ENCODE measurements around the gene ENOX2. TPM values are rescaled to one million over a fixed set of nuclear protein-coding genes. Genes with fewer than 3 reads are reported as not detected.
"Not testable (repeated sequence)": the region's sequence is repeated elsewhere in the genome, so short reads cannot be mapped to it uniquely, and the experiment has no call there.

Gene ENOX2
- total and polyA plus RNA-seq, 8 donors: 2.6 to 12.1 (median 7.3) TPM

DNA sequence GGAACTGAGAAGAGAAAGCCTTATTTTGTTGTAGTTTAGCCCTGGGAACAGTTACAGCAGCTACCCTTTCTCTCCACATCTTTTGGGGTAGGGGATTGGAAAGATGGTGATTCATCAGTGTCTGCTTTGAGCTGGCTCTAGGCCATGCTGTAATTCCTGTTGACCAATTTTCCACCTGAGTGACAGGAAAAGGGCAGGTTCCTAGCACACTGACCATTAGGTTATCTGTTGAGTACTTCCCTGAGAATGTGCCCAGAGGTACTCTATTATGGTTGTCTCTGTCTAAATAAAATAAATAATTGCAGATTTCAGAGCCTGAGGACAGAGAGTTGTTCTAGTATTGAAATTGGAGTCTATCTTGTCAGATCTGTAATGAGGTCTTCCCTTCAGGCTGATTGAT, 109.0 kb downstream of the ENOX2 start:
- H3K4me1 ChIP-seq: no peaks in the 10 kb centered on the region
- no peak for DNase-seq
- intact Hi-C loops (cut with DNase I; ENCODE audit: low total_unique reads): no loop called here

DNA sequence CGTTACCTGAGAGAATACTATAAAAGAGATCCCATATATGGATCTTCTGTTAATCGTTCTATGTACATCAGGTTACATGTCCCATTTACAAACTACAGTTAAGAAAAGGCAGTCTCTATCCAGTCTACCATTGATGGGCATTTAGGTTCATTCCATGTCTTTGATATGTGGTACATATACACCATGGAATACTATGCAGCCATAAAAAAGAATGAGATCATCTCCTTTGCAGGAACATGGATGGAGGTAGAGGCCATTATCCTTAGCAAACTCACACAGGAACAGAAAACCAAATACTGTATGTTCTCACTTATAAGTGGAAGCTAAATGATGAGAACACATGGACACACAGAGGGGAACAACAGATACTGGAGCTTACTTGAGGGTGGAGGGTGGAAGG, 111.1 kb downstream of the ENOX2 start:
- H3K36me3 ChIP-seq; intact Hi-C loops (cut with DNase I; ENCODE audit: low total_unique reads); H3K4me3 ChIP-seq; DNase-seq; H3K27me3 ChIP-seq; H3K27ac ChIP-seq; H3K9me3 ChIP-seq; H3K4me1 ChIP-seq: not testable (repeated sequence)
- 81 to 100% (median 96%) methylated on average over 2 of the region's 2 CpGs for WGBS, 5 donors

More for the DNA sequence above, 109.0 kb downstream of the ENOX2 start:
- Histone ChIP-seq H3K27ac (no peak overlapping the region), H3K9me3 (no peaks in the 10 kb centered on the region), H3K36me3 (no peaks in the 10 kb centered on the region), H3K27me3 (no peaks in the 10 kb centered on the region), H3K4me3 (no peak overlapping the region)
- TF ChIP-seq CTCF (IDR thresholded peaks at IDR 0.05) (no peak), EP300 (IDR thresholded peaks at IDR 0.05) (no peak), POLR2A (IDR thresholded peaks at IDR 0.05) (no peak), POLR2AphosphoS5 (IDR thresholded peaks at IDR 0.05) (no peak)

- no peak overlapping the region for H3K4me3 ChIP-seq
- DNase-seq: no peak
- H3K9me3 ChIP-seq: no peaks in the 10 kb centered on the region
- no peak overlapping the region for H3K27ac ChIP-seq
- intact Hi-C loops (cut with DNase I; ENCODE audit: low total_unique reads): no loop called here
- no peaks in the 10 kb centered on the region for H3K27me3 ChIP-seq
- no peak for TF ChIP-seq POLR2AphosphoS5 (IDR thresholded peaks at IDR 0.05)
- no peak for TF ChIP-seq CTCF (IDR thresholded peaks at IDR 0.05)
- TF ChIP-seq POLR2A (IDR thresholded peaks at IDR 0.05): no peak
- no peak for TF ChIP-seq EP300 (IDR thresholded peaks at IDR 0.05)
- H3K36me3 ChIP-seq: no peaks in the 10 kb centered on the region
- 69 to 90% (median 82%) methylated on average over 2 of the region's 2 CpGs for WGBS, 5 donors
- H3K4me1 ChIP-seq: no peaks in the 10 kb centered on the region
Observed at GRCh38 chrX:130789793-130790192, 113.2 kb downstream of the ENOX2 start.

DNA sequence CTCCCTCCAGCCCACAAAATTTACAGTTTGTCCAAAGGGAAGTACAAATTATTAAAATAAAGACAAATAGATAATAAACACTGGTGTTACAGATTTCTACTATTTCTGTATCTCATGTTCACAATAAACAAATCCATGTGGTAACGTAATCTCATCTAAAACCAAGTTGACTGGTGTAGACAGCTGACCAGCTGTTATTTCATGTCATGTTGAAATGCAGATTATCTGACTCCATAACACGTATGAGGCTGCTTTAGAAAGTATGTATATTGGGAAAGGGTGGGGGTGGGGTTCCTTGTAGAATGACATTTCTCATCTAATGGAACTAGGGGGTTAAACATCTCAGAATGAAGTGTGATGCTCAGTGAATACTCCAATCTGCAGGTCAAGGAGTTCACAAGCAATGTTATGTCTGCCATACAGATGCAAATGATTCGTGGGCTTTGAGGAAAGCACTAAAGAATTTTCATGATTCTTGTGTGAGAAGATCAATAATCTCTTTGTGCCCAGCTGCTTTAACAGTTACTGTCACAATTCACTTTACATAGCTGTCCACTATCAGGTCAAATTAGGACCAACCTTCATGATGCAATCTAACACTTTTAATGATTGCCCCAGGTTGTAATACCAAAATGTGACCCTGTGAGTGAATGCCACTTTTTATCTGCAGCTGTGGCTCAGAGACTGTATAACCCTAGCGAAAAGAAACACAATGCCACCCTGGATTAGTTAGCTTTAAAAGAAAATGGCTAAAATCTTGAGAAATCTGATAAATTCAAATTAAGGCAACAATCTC, 114.0 kb downstream of the ENOX2 start:
- 65 to 88% (median 79%) methylated on average over 4 of the region's 4 CpGs for WGBS, 5 donors
- no peaks in the 10 kb centered on the region for H3K36me3 ChIP-seq
- H3K27ac ChIP-seq: no peak overlapping the region
- no peak overlapping the region for H3K4me3 ChIP-seq
- no peaks in the 10 kb centered on the region for H3K9me3 ChIP-seq
- intact Hi-C loops (cut with DNase I; ENCODE audit: low total_unique reads): no loop called here
- no peak for TF ChIP-seq POLR2AphosphoS5 (IDR thresholded peaks at IDR 0.05)
- TF ChIP-seq POLR2A (IDR thresholded peaks at IDR 0.05): no peak
- no peak for TF ChIP-seq EP300 (IDR thresholded peaks at IDR 0.05)
- no peak for TF ChIP-seq CTCF (IDR thresholded peaks at IDR 0.05)
- DNase-seq: no peak
- no peaks in the 10 kb centered on the region for H3K27me3 ChIP-seq
- no peaks in the 10 kb centered on the region for H3K4me1 ChIP-seq

DNA sequence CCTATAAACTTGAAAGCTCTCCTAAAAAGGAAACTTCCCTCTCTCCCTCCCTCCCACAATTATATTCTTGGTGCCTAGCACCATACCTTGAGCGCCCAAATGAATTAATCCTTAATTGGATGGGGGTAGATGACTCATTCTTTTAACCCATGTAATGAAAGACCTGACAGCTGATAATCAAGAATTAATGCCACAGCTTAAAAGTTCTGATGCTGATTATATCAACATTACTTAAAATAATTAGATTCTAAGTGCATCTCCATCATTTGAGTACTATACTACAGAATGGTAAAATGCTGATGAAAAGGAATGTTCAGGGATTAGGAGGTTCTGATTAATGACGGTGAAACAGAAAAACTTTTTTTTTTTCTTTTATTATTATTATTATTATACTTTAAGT, 117.0 kb downstream of the ENOX2 start:
- intact Hi-C loops (cut with DNase I; ENCODE audit: low total_unique reads): no loop called here
- H3K9me3 ChIP-seq: no peaks in the 10 kb centered on the region

More for the DNA sequence above, 117.0 kb downstream of the ENOX2 start:
- WGBS, 5 donors: 73 to 100% (median 94%) methylated on average over 2 of the region's 2 CpGs
- Histone ChIP-seq H3K27me3 (no peaks in the 10 kb centered on the region), H3K27ac (no peak overlapping the region), H3K4me1 (no peaks in the 10 kb centered on the region), H3K36me3 (no peaks in the 10 kb centered on the region), H3K4me3 (no peak overlapping the region)
- TF ChIP-seq POLR2AphosphoS5 (IDR thresholded peaks at IDR 0.05) (no peak), EP300 (IDR thresholded peaks at IDR 0.05) (no peak), POLR2A (IDR thresholded peaks at IDR 0.05) (no peak), CTCF (IDR thresholded peaks at IDR 0.05) (no peak)
- no peak for DNase-seq

Measured in stomach (tissue), 9 donors.